SJSA1 (cell line): ENCODE data around the gene DNAI1. TPM values are rescaled to one million over a fixed set of nuclear protein-coding genes. Genes with fewer than 3 reads are reported as not detected.

Source experiments
- DNase-seq, 2 experiments: peaks; one replicate each; pipeline ENCODE4 v3.0.0-alpha.2; 2015 to 2020; ENCODE audit warnings: low spot score in 2 of 2, low read depth in 1 of 2
- H3K27ac ChIP-seq: fragments of 250-450 bp; sonication (Bioruptor Pico); 2 replicates; pipeline ENCODE4 v1.5.1; 2020; ENCODE audit warnings: mild to moderate bottlenecking, moderate library complexity
- H3K27me3 ChIP-seq: fragments of 250-450 bp; sonication (Bioruptor Pico); replicated peaks from 2 replicates; pipeline ENCODE4 v1.5.1; 2020; ENCODE audit warnings: mild to moderate bottlenecking, moderate library complexity
- H3K36me3 ChIP-seq: fragments of 250-450 bp; sonication (Bioruptor Pico); 2 replicates; pipeline ENCODE4 v1.5.1; 2020; ENCODE audit warnings: mild to moderate bottlenecking
- H3K4me1 ChIP-seq: fragments of 250-450 bp; sonication (Bioruptor Pico); replicated peaks from 2 replicates; pipeline ENCODE4 v1.6.1; 2021; ENCODE audit warnings: mild to moderate bottlenecking
- H3K4me3 ChIP-seq: fragments of 250-450 bp; sonication (Bioruptor Pico); 2 replicates; pipeline ENCODE4 v1.5.1; 2020; ENCODE audit warnings: mild to moderate bottlenecking
- H3K9me3 ChIP-seq: fragments of 250-450 bp; sonication (Bioruptor Pico); replicated peaks from 2 replicates; pipeline ENCODE4 v1.5.1; 2020; ENCODE audit warnings: mild to moderate bottlenecking
- total RNA-seq: library from RNA; depleted of rRNA; stranded (reverse); fragments of >200 nt; shearing (Covaris generic); gene quantifications from 2 replicates; pipeline ENCODE4 v1.2.3, GENCODE V29; 2014

Gene DNAI1
- total RNA-seq, 1 experiment from 2014 or later: not detected

DNA sequence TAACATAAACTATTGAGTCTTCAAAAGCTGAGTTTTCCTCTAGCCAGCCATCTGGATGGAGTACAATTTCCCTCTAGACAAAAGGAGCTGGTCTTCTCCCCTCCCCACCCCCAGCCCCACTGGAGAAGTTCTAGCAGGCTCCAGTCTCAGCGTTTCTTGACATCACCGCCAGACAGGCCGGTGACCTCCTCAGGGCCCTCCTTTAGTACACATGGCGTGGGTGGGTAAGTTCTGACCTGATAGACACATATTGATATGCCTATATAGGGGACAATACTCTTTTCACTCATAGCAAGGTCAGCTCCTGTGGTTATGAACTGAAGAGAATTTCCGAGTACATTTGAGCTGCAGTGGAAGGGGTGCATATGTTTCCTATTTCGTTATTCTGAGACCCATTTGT lies 27.2 kb downstream of the DNAI1 start:
- Histone ChIP-seq H3K36me3 (no peaks in the 10 kb centered on the region), H3K27ac (no peak overlapping the region), H3K4me1 (no peaks in the 10 kb centered on the region), H3K4me3 (no peak overlapping the region), H3K27me3 (no peaks in the 10 kb centered on the region), H3K9me3 (no peaks in the 10 kb centered on the region)
- DNase-seq: no peak

DNA sequence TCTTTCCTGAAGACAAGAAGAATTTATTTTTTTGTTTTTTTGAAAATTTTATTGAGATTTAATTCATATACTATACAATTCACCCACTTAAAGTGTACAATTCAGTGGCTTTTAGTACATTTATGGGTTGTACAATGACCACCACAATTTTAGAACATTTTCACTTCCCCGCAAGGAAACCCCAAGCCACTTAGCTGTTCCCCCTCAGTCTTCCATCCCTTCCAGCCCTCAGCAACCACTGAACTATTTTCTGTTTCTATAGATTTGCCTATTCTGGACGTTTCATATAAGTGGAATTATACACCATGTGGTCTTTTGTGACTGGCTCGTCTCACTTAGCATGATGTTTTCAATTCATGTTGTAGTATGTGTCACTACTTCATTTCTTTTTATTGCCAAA lies 28.0 kb downstream of the DNAI1 start:
- Histone ChIP-seq H3K27me3 (no peaks in the 10 kb centered on the region), H3K4me3 (no peak overlapping the region), H3K4me1 (no peaks in the 10 kb centered on the region), H3K36me3 (no peaks in the 10 kb centered on the region), H3K27ac (no peak overlapping the region), H3K9me3 (no peaks in the 10 kb centered on the region)
- no peak for DNase-seq

DNA sequence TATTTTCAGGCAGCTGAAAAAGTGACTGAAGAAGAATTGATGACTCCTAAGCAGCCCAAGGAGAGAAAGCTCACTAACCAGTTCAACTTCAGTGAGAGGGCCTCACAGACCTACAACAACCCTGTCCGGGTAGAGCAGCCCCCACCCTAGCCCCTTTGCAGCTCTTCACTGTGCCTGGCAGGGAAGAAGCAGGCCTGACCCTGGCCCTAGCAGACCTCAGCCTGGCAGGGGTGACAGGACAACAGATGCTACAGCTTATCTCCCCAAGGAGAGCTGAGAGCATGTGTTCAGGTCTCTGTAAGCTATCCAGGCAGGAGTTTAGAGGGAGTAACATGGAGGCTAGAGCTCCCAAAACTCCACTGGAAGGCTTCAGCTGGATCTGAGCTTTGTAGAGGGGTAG lies 31.8 kb downstream of the DNAI1 start:
- DNase-seq: no peak
- H3K9me3 ChIP-seq: no peaks in the 10 kb centered on the region
- no peaks in the 10 kb centered on the region for H3K27me3 ChIP-seq

DNA sequence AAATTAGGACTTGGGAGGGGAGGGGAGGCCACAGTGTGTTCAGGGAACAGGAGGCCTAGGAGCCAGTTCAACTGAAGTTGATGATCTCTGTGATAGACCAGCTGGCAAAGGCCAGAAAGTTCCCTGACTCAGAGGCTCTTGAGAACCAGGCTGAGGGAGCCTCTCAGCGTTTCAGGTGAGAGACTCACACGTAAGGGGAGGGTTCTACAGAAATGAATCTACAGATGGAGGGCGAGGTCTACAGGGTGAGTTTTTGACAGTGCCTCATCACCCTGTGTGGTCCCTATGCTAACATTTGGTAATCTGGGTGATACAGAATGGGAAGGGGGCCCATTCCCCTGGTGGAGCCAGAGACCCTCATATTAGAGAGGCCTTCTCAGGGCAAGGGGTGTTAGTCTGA lies 32.2 kb downstream of the DNAI1 start:
- no peaks in the 10 kb centered on the region for H3K27me3 ChIP-seq
- no peak for DNase-seq

More for the DNA sequence above, 31.8 kb downstream of the DNAI1 start:
- Histone ChIP-seq H3K27ac (no peak overlapping the region), H3K4me1 (no peaks in the 10 kb centered on the region), H3K4me3 (no peak overlapping the region), H3K36me3 (no peaks in the 10 kb centered on the region)

DNA sequence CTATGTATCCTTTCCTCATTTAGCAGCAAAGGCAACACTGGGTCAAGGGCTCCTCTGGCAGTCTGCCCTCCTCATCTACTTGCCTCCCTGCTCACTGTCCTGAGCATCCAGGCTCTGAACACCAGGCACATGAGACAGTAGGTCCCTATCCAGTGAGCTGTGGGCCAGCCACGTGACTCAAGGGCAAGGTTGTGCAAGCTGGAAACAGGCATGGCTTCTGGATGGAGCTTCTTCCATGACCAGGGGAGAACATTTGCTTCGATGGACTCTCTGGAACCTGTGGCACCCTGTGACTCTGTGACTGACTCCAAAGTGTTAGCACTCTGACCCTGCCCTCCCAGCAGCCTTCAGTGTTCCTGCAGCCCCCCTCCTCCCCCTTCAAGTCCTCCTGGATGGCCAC lies 33.0 kb downstream of the DNAI1 start:
- Histone ChIP-seq H3K27ac (no peak overlapping the region), H3K9me3 (no peaks in the 10 kb centered on the region), H3K4me1 (no peaks in the 10 kb centered on the region), H3K4me3 (no peak overlapping the region), H3K27me3 (no peaks in the 10 kb centered on the region), H3K36me3 (no peaks in the 10 kb centered on the region)
- no peak for DNase-seq

More for the DNA sequence above, 32.2 kb downstream of the DNAI1 start:
- H3K9me3 ChIP-seq: no peaks in the 10 kb centered on the region
- H3K4me1 ChIP-seq: no peaks in the 10 kb centered on the region
- H3K27ac ChIP-seq: no peak overlapping the region
- H3K4me3 ChIP-seq: no peak overlapping the region
- H3K36me3 ChIP-seq: no peaks in the 10 kb centered on the region

DNA sequence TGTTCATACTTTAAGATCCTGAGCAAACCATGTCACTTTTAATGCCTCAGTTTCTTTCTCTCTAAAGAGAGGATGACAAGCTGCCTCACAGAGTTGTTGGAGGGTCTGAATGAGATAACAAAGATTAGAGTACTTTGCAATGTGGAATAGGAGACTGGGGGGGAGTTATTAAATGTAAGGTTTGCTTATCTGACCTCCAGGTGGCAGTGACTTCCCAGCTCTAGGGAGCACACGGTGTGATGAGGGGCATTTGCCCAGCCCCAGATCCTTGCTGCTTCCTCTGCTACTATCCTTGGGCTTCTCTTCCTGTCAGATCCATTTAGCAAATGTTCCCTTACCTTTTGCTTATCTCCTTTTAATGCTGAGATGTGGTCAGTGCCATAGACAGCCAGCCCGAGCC lies 33.4 kb downstream of the DNAI1 start:
- no peak for DNase-seq
- Histone ChIP-seq H3K36me3 (no peaks in the 10 kb centered on the region), H3K9me3 (no peaks in the 10 kb centered on the region), H3K4me3 (no peak overlapping the region), H3K27ac (no peak overlapping the region), H3K4me1 (no peaks in the 10 kb centered on the region), H3K27me3 (no peaks in the 10 kb centered on the region)

DNA sequence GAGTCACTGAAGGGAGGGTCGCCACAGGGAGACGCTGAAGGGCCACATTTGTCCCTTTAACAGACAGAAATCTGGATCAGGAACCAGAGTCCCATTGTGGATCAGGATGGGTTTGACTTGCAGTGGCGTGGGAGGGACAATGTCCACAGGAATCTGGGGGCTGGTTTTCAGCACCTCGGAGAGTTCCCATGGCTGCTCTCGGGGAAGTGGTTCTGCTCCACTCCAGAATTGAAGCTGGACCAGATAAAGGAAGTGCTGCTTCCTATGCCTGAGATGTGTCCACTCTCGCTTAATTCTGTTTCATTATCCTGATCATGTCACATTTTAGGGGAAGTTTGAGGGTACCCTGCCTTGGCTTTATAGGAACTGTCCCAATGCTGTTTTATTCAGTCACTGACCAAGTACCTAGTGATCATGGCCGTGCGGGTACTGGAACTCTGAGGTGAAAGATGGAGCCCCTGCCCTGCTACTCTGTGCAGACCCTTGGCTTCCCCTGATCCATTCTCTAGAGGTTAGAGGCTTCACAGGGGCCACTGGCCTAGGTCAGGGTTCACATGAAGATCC lies 35.4 kb downstream of the DNAI1 start:
- no peaks in the 10 kb centered on the region for H3K4me1 ChIP-seq
- no peak for DNase-seq
- no peaks in the 10 kb centered on the region for H3K36me3 ChIP-seq
- no peak overlapping the region for H3K4me3 ChIP-seq
- no peak overlapping the region for H3K27ac ChIP-seq
- H3K9me3 ChIP-seq: no peaks in the 10 kb centered on the region
- H3K27me3 ChIP-seq: no peaks in the 10 kb centered on the region

DNA sequence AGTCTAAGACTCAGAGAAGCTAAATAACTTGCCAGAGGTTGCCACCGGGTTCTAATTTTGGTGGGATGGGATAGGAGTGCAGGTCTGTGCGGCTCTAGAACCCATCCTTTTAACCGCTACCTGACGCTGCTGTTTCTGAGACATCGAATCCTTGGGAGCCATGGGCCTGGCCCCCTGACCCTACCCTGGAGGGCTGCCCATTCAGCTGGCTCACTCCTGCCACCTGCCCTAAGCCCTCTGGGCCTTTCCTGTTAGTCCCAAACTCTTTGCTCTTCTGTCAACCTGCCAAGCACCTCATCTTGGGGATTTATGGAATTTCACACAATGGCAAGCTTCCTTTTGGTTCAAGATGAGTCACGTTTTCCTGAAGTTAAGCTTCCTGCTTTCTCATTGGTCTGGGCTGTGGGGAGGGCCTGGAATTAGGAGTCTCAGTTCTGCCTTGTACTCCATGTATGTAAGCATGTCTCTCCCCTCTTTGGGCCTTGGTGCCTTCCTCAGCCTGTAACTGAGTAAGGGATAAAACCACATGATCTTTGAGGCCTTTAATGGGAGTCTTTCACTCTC lies 37.6 kb downstream of the DNAI1 start:
- no peaks in the 10 kb centered on the region for H3K27me3 ChIP-seq
- no peak for DNase-seq
- no peak overlapping the region for H3K4me3 ChIP-seq

DNA sequence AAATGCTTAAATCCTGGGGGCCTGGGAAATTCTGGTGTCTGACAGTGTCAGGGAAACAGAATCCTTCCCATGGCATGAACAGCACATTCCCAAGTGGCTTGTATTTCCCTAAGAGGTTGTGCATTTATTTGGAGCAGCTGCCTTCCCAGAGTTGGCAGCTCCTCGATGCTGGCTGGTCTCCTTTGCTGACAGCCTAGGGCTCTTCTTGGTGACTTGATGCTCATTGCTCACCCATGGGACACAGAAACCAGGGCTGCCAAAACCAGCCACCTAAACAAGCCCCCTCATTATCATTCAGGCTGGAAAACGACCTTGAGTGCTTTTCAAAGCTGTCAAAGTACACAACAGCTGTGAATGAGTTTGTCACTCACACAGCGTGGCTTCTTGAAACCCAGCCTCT lies 39.9 kb downstream of the DNAI1 start:
- DNase-seq: no peak
- H3K27ac ChIP-seq: no peak overlapping the region

More for the DNA sequence above, 37.6 kb downstream of the DNAI1 start:
- no peaks in the 10 kb centered on the region for H3K9me3 ChIP-seq
- H3K27ac ChIP-seq: no peak overlapping the region
- H3K36me3 ChIP-seq: no peaks in the 10 kb centered on the region
- H3K4me1 ChIP-seq: no peaks in the 10 kb centered on the region

DNA sequence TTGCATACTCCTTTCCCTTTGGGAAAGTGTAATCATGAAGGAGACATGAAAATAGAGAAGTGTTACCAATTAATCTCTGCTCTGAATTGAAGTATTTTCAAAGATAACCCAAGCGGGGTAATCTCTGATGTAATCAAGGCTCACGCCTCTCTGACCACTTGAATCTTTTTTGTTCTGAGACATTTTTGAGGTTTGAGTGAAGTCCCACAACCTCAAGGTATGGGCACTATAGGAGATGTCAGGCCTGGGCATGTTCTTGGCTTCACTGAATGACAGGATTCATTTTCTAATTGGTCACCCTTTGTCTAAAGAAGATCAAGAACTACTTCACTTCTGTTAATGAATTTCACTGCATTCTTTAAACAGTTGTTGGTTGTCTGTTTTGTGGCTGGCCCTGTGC lies 40.5 kb downstream of the DNAI1 start:
- Histone ChIP-seq H3K27ac (no peak overlapping the region), H3K4me1 (no peaks in the 10 kb centered on the region), H3K36me3 (no peaks in the 10 kb centered on the region), H3K4me3 (no peak overlapping the region), H3K27me3 (no peaks in the 10 kb centered on the region), H3K9me3 (no peaks in the 10 kb centered on the region)
- DNase-seq: no peak

More for the DNA sequence above, 39.9 kb downstream of the DNAI1 start:
- Histone ChIP-seq H3K4me3 (no peak overlapping the region), H3K9me3 (no peaks in the 10 kb centered on the region), H3K36me3 (no peaks in the 10 kb centered on the region), H3K27me3 (no peaks in the 10 kb centered on the region), H3K4me1 (no peaks in the 10 kb centered on the region)

DNA sequence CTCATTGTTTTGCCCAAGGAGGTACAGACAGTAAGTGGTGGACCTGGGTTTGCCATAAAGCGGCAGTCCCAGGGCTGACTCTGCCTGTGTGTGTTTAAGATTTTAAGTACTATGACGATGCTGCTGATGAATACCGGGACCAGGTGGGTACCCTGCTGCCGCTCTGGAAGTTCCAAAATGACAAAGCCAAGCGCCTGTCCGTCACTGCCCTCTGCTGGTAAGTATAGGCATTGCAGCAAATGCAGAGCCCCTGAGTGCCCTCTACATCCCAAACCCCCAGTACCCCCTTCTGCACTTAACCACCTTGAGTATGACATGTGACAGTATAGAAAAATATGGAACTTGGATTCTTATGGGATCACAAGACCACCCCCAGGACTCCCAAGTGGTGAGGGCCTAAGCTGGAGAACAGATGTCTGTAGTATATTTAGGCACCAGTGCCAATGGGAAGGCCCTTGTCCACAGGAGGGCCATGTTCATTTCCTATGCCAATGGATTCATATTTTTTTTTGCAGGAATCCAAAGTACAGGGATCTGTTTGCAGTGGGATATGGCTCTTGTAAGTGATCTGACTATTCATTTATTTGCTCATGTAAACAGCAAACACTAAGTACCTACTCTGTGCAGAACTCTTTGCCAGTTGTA lies 42.1 kb downstream of the DNAI1 start:
- Histone ChIP-seq H3K36me3 (no peaks in the 10 kb centered on the region), H3K9me3 (no peaks in the 10 kb centered on the region), H3K4me1 (no peaks in the 10 kb centered on the region), H3K27ac (no peak overlapping the region), H3K4me3 (no peak overlapping the region), H3K27me3 (no peaks in the 10 kb centered on the region)
- peak in 1 of 2 experiments; percentile 16 for DNase-seq

DNA sequence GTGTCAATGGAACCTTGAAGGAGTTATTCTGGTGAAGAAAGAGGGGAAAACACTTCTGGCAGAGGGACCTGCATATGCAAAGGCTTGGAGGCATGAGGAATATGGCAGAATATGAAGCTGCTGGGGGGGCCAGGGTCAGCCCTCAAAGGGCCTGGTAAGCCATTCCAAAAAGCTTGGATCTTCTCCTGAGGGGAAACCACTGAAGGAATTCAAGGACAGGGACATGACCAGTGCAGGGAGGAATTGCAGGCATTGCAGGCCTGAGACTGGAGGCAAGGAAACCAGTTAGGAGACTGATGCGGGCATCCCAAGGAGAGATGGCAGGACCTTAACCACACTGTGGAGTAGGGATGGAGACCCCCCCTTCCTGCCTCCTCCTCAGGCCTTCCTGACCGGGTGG lies 42.8 kb downstream of the DNAI1 start:
- no peak for DNase-seq
- no peak overlapping the region for H3K27ac ChIP-seq
- H3K4me3 ChIP-seq: no peak overlapping the region
- H3K27me3 ChIP-seq: no peaks in the 10 kb centered on the region
- no peaks in the 10 kb centered on the region for H3K36me3 ChIP-seq
- H3K4me1 ChIP-seq: no peaks in the 10 kb centered on the region
- no peaks in the 10 kb centered on the region for H3K9me3 ChIP-seq

DNA sequence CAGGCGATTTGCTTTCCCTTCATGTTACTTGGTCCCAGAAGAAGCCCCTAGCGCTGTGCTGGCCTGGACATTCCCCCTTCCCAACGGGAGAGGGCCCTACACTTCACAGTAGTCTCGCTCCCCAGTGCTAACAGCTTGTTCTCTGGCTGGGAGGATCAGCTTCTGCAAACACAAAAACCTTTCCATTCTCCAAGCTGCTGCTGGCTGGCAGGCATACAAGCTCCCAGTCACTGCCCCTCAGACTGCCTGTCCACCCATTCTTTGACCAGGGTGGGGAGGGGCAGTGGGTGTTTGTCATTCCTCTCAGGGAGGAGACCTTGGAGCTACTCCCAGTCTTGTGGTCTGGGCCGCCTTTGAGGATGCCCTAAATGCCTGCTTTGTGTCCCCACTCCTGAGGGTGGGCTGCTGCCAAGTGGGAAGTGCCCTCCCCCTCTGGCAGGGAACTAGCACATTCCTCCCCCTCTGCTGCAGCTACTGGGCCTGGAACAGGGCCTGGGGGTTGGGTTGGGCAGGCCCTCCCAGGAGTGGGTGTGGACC lies 43.4 kb downstream of the DNAI1 start:
- H3K27ac ChIP-seq: no peak overlapping the region

DNA sequence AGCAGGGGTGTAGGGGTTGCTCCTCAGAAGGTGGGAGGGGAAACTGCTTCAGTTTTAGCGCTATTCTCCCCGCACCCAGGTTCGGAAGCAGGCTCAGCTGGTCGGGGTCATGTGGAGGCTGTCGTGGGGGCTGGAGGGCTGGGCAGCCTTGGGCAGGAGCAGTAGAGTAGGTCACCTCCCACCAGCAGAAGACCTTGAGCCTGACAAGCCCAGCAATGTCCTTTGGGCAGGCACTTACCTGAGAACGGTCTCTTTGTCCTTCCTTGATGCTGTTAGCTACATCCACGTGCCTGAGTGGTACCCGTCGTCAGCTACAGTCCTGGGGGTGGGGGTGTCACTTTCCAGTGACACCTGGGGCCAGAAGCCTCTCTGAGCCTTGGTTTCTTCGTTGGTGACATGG lies 43.9 kb downstream of the DNAI1 start:
- H3K36me3 ChIP-seq: no peaks in the 10 kb centered on the region
- H3K27me3 ChIP-seq: no peaks in the 10 kb centered on the region
- H3K4me3 ChIP-seq: no peak overlapping the region
- no peak for DNase-seq
- H3K27ac ChIP-seq: no peak overlapping the region
- no peaks in the 10 kb centered on the region for H3K9me3 ChIP-seq
- H3K4me1 ChIP-seq: no peaks in the 10 kb centered on the region

More for the DNA sequence above, 43.4 kb downstream of the DNAI1 start:
- peak; percentile 19 to 42 for DNase-seq
- Histone ChIP-seq H3K9me3 (no peaks in the 10 kb centered on the region), H3K36me3 (no peaks in the 10 kb centered on the region), H3K4me3 (no peak overlapping the region), H3K27me3 (no peaks in the 10 kb centered on the region), H3K4me1 (no peaks in the 10 kb centered on the region)
